HCT116 (cell line): Measurements from ENCODE around the gene ADAMTS4. TPM values are rescaled to one million over a fixed set of nuclear protein-coding genes. Genes with fewer than 3 reads are reported as not detected.

Source experiments
- ATAC-seq: fragments of 200-7000 bp; cut with Tn5 transposase; 2 replicates; pipeline ENCODE4 v1.9.1; 2020; ENCODE audit warnings: mild to moderate bottlenecking, moderate library complexity
- BruUV-seq: library from RNA; stranded (reverse); fragments of 400-500 nt; replicated peaks from 2 replicates; lab custom pipeline; 2021; lab: Mats Ljungman, UMichigan
- CTCF ChIA-PET: fragments of 300-600 bp; sonication (Branson Sonifier 250); formaldehyde crosslinking; loops from one replicate; lab custom pipeline; 2021; ENCODE audit warnings: antibody characterized with exemption; lab: Charles Lee
- POLR2A ChIA-PET: fragments of 300-600, 350-600 bp; sonication (Branson Sonifier 250); formaldehyde crosslinking; loops from one replicate; lab custom pipeline; 2021; ENCODE audit warnings: antibody characterized with exemption; lab: Charles Lee
- RAD21 ChIA-PET, 2 experiments: fragments of 300-600 bp; sonication (Branson Sonifier 250); formaldehyde crosslinking; loops; one replicate each; lab custom pipeline; 2023; ENCODE audit warnings: low total read pairs in 2 of 2; ENCODE audit not compliant: uncharacterized antibody in 2 of 2, unreplicated experiment in 2 of 2, low non-redundant PET in 1 of 2; lab: Charles Lee
- DNase-seq: peaks from one replicate; pipeline ENCODE4 v3.0.0-alpha.2; 2010; ENCODE audit warnings: low read depth, low spot score
- H2AFZ ChIP-seq: fragments of 200-600 bp; shearing (Covaris generic), sonication (generic); 2 replicates; pipeline ENCODE4 v1.6.1; 2017; ENCODE audit warnings: low read depth, mixed run types, mixed read lengths, antibody characterized with exemption, low read length; ENCODE audit not compliant: poor library complexity, severe bottlenecking
- H3K27ac ChIP-seq: 2 replicates; pipeline ENCODE4 v1.5.1; 2012; ENCODE audit warnings: low read depth, low read length
- H3K27me3 ChIP-seq: fragments of 200-600 bp; sonication (generic); 2 replicates; pipeline ENCODE4 v1.6.1; 2016; ENCODE audit warnings: mixed run types, low read length, mixed read lengths; ENCODE audit not compliant: insufficient read depth
- H3K36me3 ChIP-seq, 2 experiments: fragments of 200-500 bp in 1 of 2; fragments of 200-600 bp in 1 of 2; sonication (Bioruptor generic) in 1 of 2; sonication (generic) in 1 of 2; 2 replicates each; pipeline versions ENCODE4 v1.5.1 to v1.6.1; 2014 to 2016; ENCODE audit warnings: low read length in 2 of 2, inconsistent platforms in 1 of 2, mixed read lengths in 1 of 2, mixed run types in 1 of 2; ENCODE audit not compliant: insufficient read depth in 2 of 2, control insufficient read depth in 1 of 2
- H3K4me1 ChIP-seq, 2 experiments: fragments of 200-600 bp in 1 of 2; sonication (generic) in 1 of 2; 2 replicates each; pipeline versions ENCODE4 v1.5.1 to v1.6.1; 2012 to 2017; ENCODE audit warnings: low read length in 2 of 2, inconsistent platforms in 1 of 2, mild to moderate bottlenecking in 1 of 2, mixed read lengths in 1 of 2, mixed run types in 1 of 2, moderate library complexity in 1 of 2; ENCODE audit not compliant: insufficient read depth in 2 of 2, control insufficient read depth in 1 of 2
- H3K4me2 ChIP-seq: fragments of 200-600 bp; sonication (generic); 2 replicates; pipeline ENCODE4 v1.6.1; 2017; ENCODE audit warnings: mixed run types, low read length, mixed read lengths
- H3K4me3 ChIP-seq, 2 experiments: fragments of 200-600 bp in 1 of 2; sonication (generic) in 1 of 2; replicated peaks in 1 of 2; 2 replicates each; pipeline ENCODE4 v1.5.1; 2011 to 2016; ENCODE audit warnings: low read length in 2 of 2, control low read depth in 1 of 2, low read depth in 1 of 2, mild to moderate bottlenecking in 1 of 2, mixed read lengths in 1 of 2, mixed run types in 1 of 2
- H3K79me2 ChIP-seq: fragments of 200-600 bp; sonication (generic); 2 replicates; pipeline ENCODE4 v1.6.1; 2017; ENCODE audit warnings: mild to moderate bottlenecking, mixed run types, low read length, moderate library complexity, mixed read lengths; ENCODE audit not compliant: insufficient read depth
- H3K9ac ChIP-seq: fragments of 200-600 bp; sonication (generic); 2 replicates; pipeline ENCODE4 v1.6.1; 2016; ENCODE audit warnings: low read length, mixed read lengths
- H3K9me2 ChIP-seq: fragments of 200-600 bp; sonication (generic), shearing (Covaris generic); 2 replicates; pipeline ENCODE4 v1.6.1; 2017; ENCODE audit warnings: mixed run types, mild to moderate bottlenecking, moderate library complexity; ENCODE audit not compliant: insufficient read depth
- H3K9me3 ChIP-seq, 2 experiments: fragments of 200-500 bp in 1 of 2; fragments of 200-600 bp in 1 of 2; sonication (Bioruptor generic) in 1 of 2; sonication (generic) in 1 of 2; 2 replicates each; pipeline ENCODE4 v1.6.1; 2014 to 2017; ENCODE audit warnings: low read length in 2 of 2, mixed read lengths in 2 of 2, inconsistent platforms in 1 of 2, low read depth in 1 of 2, mild to moderate bottlenecking in 1 of 2, mixed run types in 1 of 2, moderate library complexity in 1 of 2; ENCODE audit not compliant: control insufficient read depth in 1 of 2, insufficient read depth in 1 of 2
- H4K20me1 ChIP-seq: fragments of 200-600 bp; sonication (generic), shearing (Covaris generic); 2 replicates; pipeline ENCODE4 v1.6.1; 2017; ENCODE audit warnings: mixed run types, mild to moderate bottlenecking, moderate library complexity; ENCODE audit not compliant: insufficient read depth
- ATF3 ChIP-seq: IDR thresholded peaks from 2 replicates; pipeline ENCODE4 v1.6.1; 2012
- EZH2 ChIP-seq: fragments of 200-600 bp; sonication (generic); IDR thresholded peaks from 2 replicates; pipeline ENCODE4 v1.6.1; 2017; ENCODE audit warnings: antibody characterized with exemption, mixed run types
- FOSL1 ChIP-seq: IDR thresholded peaks from 2 replicates; pipeline ENCODE4 v1.6.1; 2012; ENCODE audit warnings: low read depth
- POLR2A ChIP-seq: IDR thresholded peaks from 2 replicates; pipeline ENCODE4 v1.7.0; 2011; ENCODE audit warnings: borderline replicate concordance; ENCODE audit not compliant: insufficient read depth, insufficient read length; ENCODE audit errors: extremely low read depth
- POLR2AphosphoS5 ChIP-seq: IDR thresholded peaks from 2 replicates; pipeline ENCODE4 v1.6.1; 2011; ENCODE audit warnings: mild to moderate bottlenecking, low read depth, low read length, moderate library complexity
- REST ChIP-seq: IDR thresholded peaks from 2 replicates; pipeline ENCODE4 v1.6.1; 2012; ENCODE audit warnings: low read depth
- SIN3A ChIP-seq: IDR thresholded peaks from 2 replicates; pipeline ENCODE4 v1.6.1; 2012; ENCODE audit warnings: low read depth
- SP1 ChIP-seq: IDR thresholded peaks from 2 replicates; pipeline ENCODE4 v1.6.1; 2012; ENCODE audit warnings: low read depth
- YY1 ChIP-seq: IDR thresholded peaks from 2 replicates; pipeline ENCODE4 v1.6.1; 2011; ENCODE audit warnings: low read length, low read depth, moderate library complexity, mild to moderate bottlenecking; ENCODE audit not compliant: insufficient replicate concordance; ENCODE audit errors: extremely low read depth
- ZBTB33 ChIP-seq: IDR thresholded peaks from 2 replicates; pipeline ENCODE4 v1.6.1; 2011; ENCODE audit warnings: mild to moderate bottlenecking, low read length, moderate library complexity; ENCODE audit not compliant: insufficient replicate concordance; ENCODE audit errors: extremely low read depth
- ZFX ChIP-seq: fragments of 450-650 bp; IDR thresholded peaks from 2 replicates; pipeline ENCODE4 v1.6.1; 2017
- ZNF274 ChIP-seq: fragments of 200-500 bp; sonication (Bioruptor generic); IDR thresholded peaks from 2 replicates; pipeline ENCODE4 v1.6.1; 2014; ENCODE audit warnings: mild to moderate bottlenecking, low read depth, low read length, inconsistent platforms
- intact Hi-C: fragments of 100-400 bp; cut with micrococcal nuclease; formaldehyde crosslinking; loops from 2 replicates; pipeline ENCODE4 v1.10.0; 2022
- total RNA-seq: library from RNA; stranded (reverse); gene quantifications from one replicate; pipeline ENCODE4 v1.2.1, GENCODE V29; 2021; ENCODE audit not compliant: unreplicated experiment
- TF ChIP-seq, protein P1 (sequence below), 3 experiments: fragments of 200-600 bp in 1 of 3; sonication (generic) in 1 of 3; IDR thresholded peaks in 2 of 3; conservative IDR thresholded peaks in 1 of 3; 2 replicates each; pipeline ENCODE4 v1.5.1; 2012 to 2017; ENCODE audit warnings: low read depth in 2 of 3, low read length in 2 of 3, antibody characterized with exemption in 1 of 3, borderline replicate concordance in 1 of 3, control low read depth in 1 of 3, mild to moderate bottlenecking in 1 of 3, mixed read lengths in 1 of 3, mixed run types in 1 of 3, moderate library complexity in 1 of 3; ENCODE audit not compliant: insufficient read depth in 1 of 3

The ADAMTS4 gene
- total RNA-seq, 1 experiment from 2014 or later, result not detected

DNA sequence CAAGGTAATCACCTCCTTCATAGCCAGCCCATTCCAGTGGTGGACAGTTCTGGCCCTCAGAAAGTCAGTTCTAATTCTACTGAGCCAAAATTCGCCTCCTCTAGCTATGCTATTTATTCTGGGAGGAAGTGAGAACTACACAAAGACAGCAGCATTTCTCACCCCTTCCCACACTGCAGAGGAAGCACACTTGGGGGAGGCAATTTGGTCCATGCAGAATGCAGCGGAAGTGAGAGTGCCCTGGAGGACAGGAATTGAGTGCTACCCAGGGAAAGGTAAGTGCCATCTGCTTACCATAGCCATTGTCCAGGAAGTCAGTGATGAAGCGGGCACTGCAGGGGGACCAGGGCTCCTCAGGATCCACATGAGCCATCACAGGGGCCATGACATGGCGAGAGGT lies 3.7 kb downstream of the ADAMTS4 start:
- Histone ChIP-seq H3K9ac (no peak overlapping the region), H3K9me3 (no peaks in the 10 kb centered on the region), H3K36me3 (no peaks in the 10 kb centered on the region), H3K4me2 (no peak overlapping the region), H3K4me1 (peaks cover 4 to 15% of the 10 kb centered on the region in 2 experiments; a peak in 2 of 4 replicates), H3K27ac (no peak overlapping the region), H2AFZ (no peak overlapping the region), H3K27me3 (no peaks in the 10 kb centered on the region), H3K79me2 (no peaks in the 10 kb centered on the region), H4K20me1 (no peaks in the 10 kb centered on the region), H3K4me3 (no peak overlapping the region), H3K9me2 (no peaks in the 10 kb centered on the region)
- BruUV-seq, result no TSS peak
- intact Hi-C loops, result no loop called here
- ChIA-PET RAD21 (no interaction called here), POLR2A (no interaction called here), CTCF (interaction anchor here (0.6 to 1.6 kb wide), 2 partner anchors 30 to 201 kb away, joined by 3 to 7 read pairs; partner anchors contain the start of gene TOMM40L)
- TF ChIP-seq ZFX (no peak), SIN3A (no peak), SP1 (no peak), EZH2 (no peak), POLR2A (no peak), POLR2AphosphoS5 (no peak), ZBTB33 (no peak), FOSL1 (no peak), ATF3 (no peak), YY1 (no peak), ZNF274 (no peak), REST (no peak)
- TF ChIP-seq, protein P1, sequence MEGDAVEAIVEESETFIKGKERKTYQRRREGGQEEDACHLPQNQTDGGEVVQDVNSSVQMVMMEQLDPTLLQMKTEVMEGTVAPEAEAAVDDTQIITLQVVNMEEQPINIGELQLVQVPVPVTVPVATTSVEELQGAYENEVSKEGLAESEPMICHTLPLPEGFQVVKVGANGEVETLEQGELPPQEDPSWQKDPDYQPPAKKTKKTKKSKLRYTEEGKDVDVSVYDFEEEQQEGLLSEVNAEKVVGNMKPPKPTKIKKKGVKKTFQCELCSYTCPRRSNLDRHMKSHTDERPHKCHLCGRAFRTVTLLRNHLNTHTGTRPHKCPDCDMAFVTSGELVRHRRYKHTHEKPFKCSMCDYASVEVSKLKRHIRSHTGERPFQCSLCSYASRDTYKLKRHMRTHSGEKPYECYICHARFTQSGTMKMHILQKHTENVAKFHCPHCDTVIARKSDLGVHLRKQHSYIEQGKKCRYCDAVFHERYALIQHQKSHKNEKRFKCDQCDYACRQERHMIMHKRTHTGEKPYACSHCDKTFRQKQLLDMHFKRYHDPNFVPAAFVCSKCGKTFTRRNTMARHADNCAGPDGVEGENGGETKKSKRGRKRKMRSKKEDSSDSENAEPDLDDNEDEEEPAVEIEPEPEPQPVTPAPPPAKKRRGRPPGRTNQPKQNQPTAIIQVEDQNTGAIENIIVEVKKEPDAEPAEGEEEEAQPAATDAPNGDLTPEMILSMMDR (IDR thresholded peaks at IDR 0.05 in 2 of 3, conservative IDR thresholded peaks at IDR 0.05 in 1 of 3; ENCODE audit: borderline replicate concordance in 1 of 3, insufficient read depth in 1 of 3, low read depth in 2 of 3, low read length in 2 of 3), result no peak
- no peak for DNase-seq
- no peak for ATAC-seq
